Measurements from ENCODE around the gene ADCY5.

- TF ChIP-seq YY1 (IDR thresholded peaks at IDR 0.05; ENCODE audit: insufficient read depth, insufficient read length) (no peak), ZNF274 (IDR thresholded peaks at IDR 0.05; ENCODE audit: low read depth, low read length) (no peak), SUZ12 (IDR thresholded peaks at IDR 0.05; ENCODE audit: extremely low read depth, insufficient read depth, insufficient read length) (no peak)
Measured at GRCh38 chr3:123275691-123276090, 173.2 kb downstream of the ADCY5 start.

Measured in NT2/D1 (cell line).